ENCODE measurements around the gene PLEKHA3.
"Not testable (repeated sequence)": the region's sequence is repeated elsewhere in the genome, so short reads cannot be mapped to it uniquely, and the experiment has no call there.

PLEKHA3 gene

GRCh38 chr2:178525460-178525859, 45.2 kb downstream of the PLEKHA3 start:
- not testable (repeated sequence) for DNase-seq

DNA sequence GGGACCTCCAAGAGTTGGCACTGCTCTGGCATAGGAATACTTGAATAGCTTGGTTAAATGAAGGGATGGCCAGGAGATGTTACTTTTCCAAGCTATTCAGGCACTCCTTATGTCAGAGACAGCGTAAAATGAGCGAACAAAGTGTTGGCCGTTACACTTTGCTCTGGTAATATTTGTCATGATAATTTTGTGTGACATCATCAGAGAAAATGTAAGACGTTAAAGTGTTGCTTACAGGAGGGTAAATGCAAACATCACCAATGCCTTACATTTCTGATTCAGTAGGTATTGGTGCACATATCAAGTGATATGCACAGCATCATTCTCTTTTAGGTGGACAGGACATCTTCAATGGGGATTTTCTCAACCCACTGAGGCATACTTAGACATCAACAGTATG, 46.0 kb downstream of the PLEKHA3 start:
- DNase-seq: no peak

DNA sequence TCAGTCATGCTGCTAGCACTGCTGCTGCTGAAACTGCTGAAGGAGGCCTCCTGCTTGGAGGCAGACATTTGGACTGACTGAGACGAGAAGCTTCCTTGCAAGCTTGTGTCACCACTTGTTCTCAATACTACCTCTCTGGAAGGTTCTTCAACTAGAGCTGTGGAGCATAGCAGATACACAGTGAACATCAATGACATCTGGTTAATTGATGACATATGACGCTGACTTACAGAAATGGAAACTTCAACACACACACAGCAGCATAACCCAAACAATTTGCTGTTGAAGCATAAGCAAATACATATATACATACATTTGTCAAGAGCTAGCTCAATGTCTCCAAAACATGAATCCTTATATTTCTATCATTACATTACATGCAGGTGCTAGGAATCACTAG, 47.3 kb downstream of the PLEKHA3 start:
- DNase-seq: no peak

GRCh38 chr2:178528647-178529046, 48.4 kb downstream of the PLEKHA3 start:
- DNase-seq: no peak

GRCh38 chr2:178529194-178529593, 48.9 kb downstream of the PLEKHA3 start:
- no peak for DNase-seq

GRCh38 chr2:178530131-178530530, 49.9 kb downstream of the PLEKHA3 start:
- peak; percentile 9 to 50 for DNase-seq

- peak; percentile 76 to 77 for DNase-seq
Observed at GRCh38 chr2:178530625-178531142, 50.4 kb downstream of the PLEKHA3 start.

DNA sequence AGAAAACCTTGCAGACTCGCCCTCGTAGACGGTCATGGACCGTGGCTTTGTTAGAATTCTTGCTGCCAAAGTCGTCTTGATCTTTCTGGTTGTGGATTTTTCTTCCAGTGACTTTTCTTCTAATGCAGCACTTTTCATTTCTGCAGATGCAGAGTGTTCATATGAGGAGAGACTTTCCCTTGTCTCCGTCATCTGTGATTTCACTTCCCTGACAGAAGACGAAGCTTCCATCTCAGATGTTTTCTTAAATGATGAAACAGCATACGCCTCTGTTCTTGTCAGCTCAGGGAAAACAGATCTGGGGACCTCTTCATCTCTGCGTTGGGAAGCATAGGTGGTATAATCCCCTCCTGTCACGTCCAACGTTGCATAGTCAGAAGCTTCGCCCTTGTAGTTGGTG, 50.9 kb downstream of the PLEKHA3 start:
- DNase-seq: no peak

DNA sequence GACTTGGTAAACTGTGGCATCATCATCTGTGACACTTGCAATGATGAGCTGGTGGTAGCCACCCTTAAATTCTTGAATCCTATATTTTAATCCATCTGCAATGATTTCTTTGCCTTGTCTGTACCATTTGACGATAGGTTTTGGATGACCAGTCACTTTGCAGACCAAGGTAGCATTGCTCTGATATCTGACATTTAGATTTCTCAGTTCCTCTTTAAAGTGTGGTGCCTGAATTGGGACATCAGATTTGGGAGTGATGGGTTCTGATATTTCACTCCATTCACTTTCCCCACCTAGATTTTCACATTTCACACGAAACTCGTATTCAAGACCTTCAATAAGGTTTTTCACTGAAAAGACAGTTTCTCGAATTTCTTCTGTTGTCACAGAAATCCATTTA, 55.8 kb downstream of the PLEKHA3 start:
- DNase-seq: no peak

DNA sequence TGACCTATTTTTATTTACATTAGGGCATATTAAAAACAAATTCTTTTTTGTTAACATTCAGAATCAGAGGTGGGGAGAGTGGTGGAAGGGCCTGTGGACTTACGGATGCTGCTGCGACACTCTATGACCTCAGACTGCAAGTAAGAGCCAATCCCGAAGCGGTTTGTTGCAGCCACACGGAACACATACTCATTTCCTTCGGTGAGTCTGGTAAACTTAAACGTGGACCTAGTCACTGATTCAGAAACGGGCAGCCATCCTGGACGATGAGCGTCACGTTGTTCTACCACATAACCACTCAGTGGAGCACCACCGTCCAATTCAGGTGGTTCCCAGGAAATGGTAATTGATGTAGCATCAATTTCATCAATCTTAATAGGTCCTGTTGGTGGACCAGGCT, 61.9 kb downstream of the PLEKHA3 start:
- no peak for DNase-seq

- no peak for DNase-seq
Observed at GRCh38 chr2:178542569-178542968, 62.3 kb downstream of the PLEKHA3 start.

GRCh38 chr2:178550352-178550751, 70.1 kb downstream of the PLEKHA3 start:
- no peak for DNase-seq

GRCh38 chr2:178553047-178553446, 72.8 kb downstream of the PLEKHA3 start:
- no peak for DNase-seq
